Loucy (cell line): ENCODE measurements around the gene PLCH1.

Experiments used
- H2AFZ ChIP-seq: fragments of 200-600 bp; sonication (generic); 2 replicates; pipeline ENCODE4 v1.6.0; 2016; ENCODE audit warnings: antibody characterized with exemption, mild to moderate bottlenecking, low read length, moderate library complexity
- H3F3A ChIP-seq: fragments of 200-600 bp; 2 replicates; pipeline ENCODE4 v1.6.0; 2016; ENCODE audit warnings: antibody characterized with exemption, low read depth, mild to moderate bottlenecking
- H3K27me3 ChIP-seq: fragments of 200-600 bp; sonication (generic); 2 replicates; pipeline ENCODE4 v1.6.1; 2014; ENCODE audit warnings: low read length, mild to moderate bottlenecking; ENCODE audit not compliant: insufficient read depth, poor library complexity, severe bottlenecking
- H3K36me3 ChIP-seq: fragments of 200-600 bp; sonication (generic); 2 replicates; pipeline ENCODE4 v1.6.1; 2016; ENCODE audit warnings: low read length; ENCODE audit not compliant: insufficient read depth
- H3K4me1 ChIP-seq: fragments of 200-600 bp; sonication (generic); 2 replicates; pipeline ENCODE4 v1.5.1; 2014; ENCODE audit warnings: low read length, mild to moderate bottlenecking; ENCODE audit not compliant: insufficient read depth, poor library complexity, severe bottlenecking
- H3K4me2 ChIP-seq: fragments of 200-600 bp; sonication (generic); 2 replicates; pipeline ENCODE4 v1.6.0; 2014; ENCODE audit warnings: antibody characterized with exemption, low read length, low read depth, mild to moderate bottlenecking; ENCODE audit not compliant: poor library complexity, severe bottlenecking
- H3K4me3 ChIP-seq: fragments of 200-600 bp; sonication (generic); 2 replicates; pipeline ENCODE4 v1.5.1; 2014; ENCODE audit warnings: low read length, mild to moderate bottlenecking, mixed read lengths; ENCODE audit not compliant: poor library complexity, severe bottlenecking
- H3K79me2 ChIP-seq: fragments of 200-600 bp; sonication (generic); 2 replicates; pipeline ENCODE4 v1.6.1; 2014; ENCODE audit warnings: low read length; ENCODE audit not compliant: insufficient read depth
- H3K9ac ChIP-seq: fragments of 200-600 bp; sonication (generic); 2 replicates; pipeline ENCODE4 v1.6.0; 2014; ENCODE audit warnings: mild to moderate bottlenecking, low read depth, low read length, moderate library complexity; ENCODE audit not compliant: poor library complexity, severe bottlenecking
- H3K9me2 ChIP-seq: fragments of 200-600 bp; sonication (generic); replicated peaks from 2 replicates; pipeline ENCODE4 v1.6.1; 2016; ENCODE audit warnings: low read depth, low read length, mixed read lengths
- H3K9me3 ChIP-seq: fragments of 200-600 bp; sonication (generic); 2 replicates; pipeline ENCODE4 v1.6.1; 2014; ENCODE audit warnings: mild to moderate bottlenecking, antibody characterized with exemption, low read length, low read depth; ENCODE audit not compliant: insufficient read depth
- H4K20me1 ChIP-seq: fragments of 200-600 bp; sonication (generic); 2 replicates; pipeline ENCODE4 v1.6.0; 2014; ENCODE audit warnings: antibody characterized with exemption, low read length, mild to moderate bottlenecking; ENCODE audit not compliant: insufficient read depth, poor library complexity, severe bottlenecking
- EZH2phosphoT487 ChIP-seq: fragments of 200-600 bp; IDR thresholded peaks from 2 replicates; pipeline ENCODE4 v1.6.1; 2018; ENCODE audit warnings: antibody characterized with exemption, mild to moderate bottlenecking, moderate library complexity, borderline replicate concordance
- TF ChIP-seq, protein P1 (sequence below): fragments of 200-600 bp; sonication (generic); conservative IDR thresholded peaks from 2 replicates; pipeline ENCODE4 v1.5.1; 2014; ENCODE audit warnings: mild to moderate bottlenecking, antibody characterized with exemption, low read length

PLCH1 gene

GRCh38 chr3:155667988-155668387 lies 76.9 kb downstream of the PLCH1 start:
- Histone ChIP-seq H3K4me2 (no peak overlapping the region), H2AFZ (peak overlapping the region; percentile 39), H3K36me3 (no peaks in the 10 kb centered on the region), H3K4me3 (no peak overlapping the region), H3F3A (no peaks in the 10 kb centered on the region), H3K9me2 (no peaks in the 10 kb centered on the region), H3K9me3 (no peaks in the 10 kb centered on the region), H3K27me3 (no peaks in the 10 kb centered on the region), H3K4me1 (peaks cover 15% of the 10 kb centered on the region), H4K20me1 (no peaks in the 10 kb centered on the region), H3K9ac (no peak overlapping the region), H3K79me2 (no peaks in the 10 kb centered on the region)
- TF ChIP-seq, protein P1, sequence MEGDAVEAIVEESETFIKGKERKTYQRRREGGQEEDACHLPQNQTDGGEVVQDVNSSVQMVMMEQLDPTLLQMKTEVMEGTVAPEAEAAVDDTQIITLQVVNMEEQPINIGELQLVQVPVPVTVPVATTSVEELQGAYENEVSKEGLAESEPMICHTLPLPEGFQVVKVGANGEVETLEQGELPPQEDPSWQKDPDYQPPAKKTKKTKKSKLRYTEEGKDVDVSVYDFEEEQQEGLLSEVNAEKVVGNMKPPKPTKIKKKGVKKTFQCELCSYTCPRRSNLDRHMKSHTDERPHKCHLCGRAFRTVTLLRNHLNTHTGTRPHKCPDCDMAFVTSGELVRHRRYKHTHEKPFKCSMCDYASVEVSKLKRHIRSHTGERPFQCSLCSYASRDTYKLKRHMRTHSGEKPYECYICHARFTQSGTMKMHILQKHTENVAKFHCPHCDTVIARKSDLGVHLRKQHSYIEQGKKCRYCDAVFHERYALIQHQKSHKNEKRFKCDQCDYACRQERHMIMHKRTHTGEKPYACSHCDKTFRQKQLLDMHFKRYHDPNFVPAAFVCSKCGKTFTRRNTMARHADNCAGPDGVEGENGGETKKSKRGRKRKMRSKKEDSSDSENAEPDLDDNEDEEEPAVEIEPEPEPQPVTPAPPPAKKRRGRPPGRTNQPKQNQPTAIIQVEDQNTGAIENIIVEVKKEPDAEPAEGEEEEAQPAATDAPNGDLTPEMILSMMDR: no peak
- no peak for TF ChIP-seq EZH2phosphoT487

DNA sequence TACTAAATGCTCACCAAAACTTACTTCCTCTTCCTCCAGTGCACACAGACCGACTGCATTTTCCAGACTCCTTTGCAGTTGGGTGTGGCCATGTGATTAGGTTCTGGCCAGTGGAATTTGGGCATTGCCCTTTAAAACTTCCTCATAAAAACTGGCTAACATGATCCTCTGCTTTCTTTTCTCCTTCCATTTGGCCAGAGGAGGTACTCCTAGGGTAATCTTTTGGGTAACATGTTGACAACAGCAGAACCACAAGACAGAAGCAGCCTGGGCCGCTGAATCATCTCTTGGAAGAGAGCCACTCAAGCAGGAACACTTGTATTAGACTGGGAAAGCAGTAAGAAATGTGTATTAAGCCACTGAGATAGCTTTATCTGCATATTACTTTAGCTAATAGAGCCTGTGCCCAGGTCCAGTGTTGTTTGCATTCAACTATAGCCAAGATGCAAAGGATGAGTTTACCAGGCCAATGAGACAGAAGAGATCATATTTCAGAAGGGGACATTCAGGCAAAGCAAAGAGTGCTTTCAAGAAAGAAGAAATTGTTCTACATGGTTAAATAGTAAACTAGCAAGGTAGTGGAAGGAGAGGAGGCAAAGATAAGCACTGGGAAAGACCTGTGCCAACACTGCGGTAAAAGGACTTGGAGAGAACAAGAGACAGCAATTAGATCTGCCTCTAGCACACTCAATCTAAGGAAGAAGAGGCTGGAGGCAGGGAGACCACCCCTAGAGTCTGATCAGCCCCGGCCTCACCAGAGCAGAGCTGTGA lies 79.8 kb downstream of the PLCH1 start:
- Histone ChIP-seq H3K4me2 (no peak overlapping the region), H3K4me3 (no peak overlapping the region), H3F3A (no peaks in the 10 kb centered on the region), H3K79me2 (no peaks in the 10 kb centered on the region), H2AFZ (peak overlapping the region; percentile 91), H4K20me1 (no peaks in the 10 kb centered on the region), H3K9me2 (no peaks in the 10 kb centered on the region), H3K4me1 (peaks cover 30% of the 10 kb centered on the region), H3K9me3 (no peaks in the 10 kb centered on the region), H3K36me3 (no peaks in the 10 kb centered on the region), H3K9ac (no peak overlapping the region), H3K27me3 (no peaks in the 10 kb centered on the region)
- TF ChIP-seq, protein P1: no peak
- TF ChIP-seq EZH2phosphoT487: no peak

DNA sequence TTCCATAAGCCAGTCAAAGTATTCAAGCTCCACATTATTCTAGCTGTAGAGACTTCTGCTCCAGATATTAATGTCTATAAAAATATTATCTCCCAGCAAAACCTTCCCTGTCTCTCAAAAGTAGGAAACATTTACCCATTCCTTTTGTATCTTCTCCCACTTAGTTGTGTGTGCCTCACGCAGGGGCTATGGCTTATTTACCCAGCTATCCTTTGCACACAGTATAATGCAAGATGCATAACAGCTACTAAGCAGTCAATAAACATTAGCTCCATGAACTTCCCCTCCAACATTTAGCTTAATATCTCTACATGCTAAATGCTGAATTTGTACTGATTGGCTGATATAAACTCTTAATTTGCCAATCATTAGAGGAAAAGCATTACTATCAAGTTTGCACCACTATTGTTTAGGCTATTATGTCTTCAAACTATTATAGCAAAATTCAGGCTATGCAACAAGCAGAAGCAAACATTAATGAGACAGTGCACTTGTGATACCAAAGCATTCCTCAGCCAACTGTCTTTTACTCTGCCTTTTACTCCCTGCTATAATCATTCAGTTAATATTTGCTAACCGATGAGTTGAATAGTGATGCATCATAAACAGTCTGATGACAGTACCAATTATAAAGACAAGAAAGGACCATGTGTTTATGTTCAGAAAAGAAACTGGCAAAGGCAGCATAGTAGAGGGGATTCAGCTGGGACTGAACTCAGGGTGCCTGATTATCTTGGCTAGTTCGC lies 81.2 kb downstream of the PLCH1 start:
- peak overlapping the region; percentile 40; the same call in 1 of the 2 replicates for H2AFZ ChIP-seq
- H3K36me3 ChIP-seq: no peaks in the 10 kb centered on the region
- peaks cover 30% of the 10 kb centered on the region for H3K4me1 ChIP-seq
- H3K9me3 ChIP-seq: no peaks in the 10 kb centered on the region
- no peak overlapping the region for H3K9ac ChIP-seq
- H3K79me2 ChIP-seq: no peaks in the 10 kb centered on the region
- no peaks in the 10 kb centered on the region for H3K9me2 ChIP-seq
- TF ChIP-seq, protein P1: no peak
- no peak for TF ChIP-seq EZH2phosphoT487
- no peaks in the 10 kb centered on the region for H3F3A ChIP-seq
- H3K27me3 ChIP-seq: no peaks in the 10 kb centered on the region
- no peak overlapping the region for H3K4me3 ChIP-seq
- no peak overlapping the region for H3K4me2 ChIP-seq
- no peaks in the 10 kb centered on the region for H4K20me1 ChIP-seq
